HCT116 (cell line): Measurements from ENCODE around the gene DDR2. TPM values are rescaled to one million over a fixed set of nuclear protein-coding genes. Genes with fewer than 3 reads are reported as not detected.

Experiments used
- ATAC-seq: fragments of 200-7000 bp; cut with Tn5 transposase; 2 replicates; pipeline ENCODE4 v1.9.1; 2020; ENCODE audit warnings: mild to moderate bottlenecking, moderate library complexity
- BruUV-seq: library from RNA; stranded (reverse); fragments of 400-500 nt; replicated peaks from 2 replicates; lab custom pipeline; 2021; lab: Mats Ljungman, UMichigan
- CTCF ChIA-PET: fragments of 300-600 bp; sonication (Branson Sonifier 250); formaldehyde crosslinking; loops from one replicate; lab custom pipeline; 2021; ENCODE audit warnings: antibody characterized with exemption; lab: Charles Lee
- POLR2A ChIA-PET: fragments of 300-600, 350-600 bp; sonication (Branson Sonifier 250); formaldehyde crosslinking; loops from one replicate; lab custom pipeline; 2021; ENCODE audit warnings: antibody characterized with exemption; lab: Charles Lee
- RAD21 ChIA-PET, 2 experiments: fragments of 300-600 bp; sonication (Branson Sonifier 250); formaldehyde crosslinking; loops; one replicate each; lab custom pipeline; 2023; ENCODE audit warnings: low total read pairs in 2 of 2; ENCODE audit not compliant: uncharacterized antibody in 2 of 2, unreplicated experiment in 2 of 2, low non-redundant PET in 1 of 2; lab: Charles Lee
- DNase-seq: peaks from one replicate; pipeline ENCODE4 v3.0.0-alpha.2; 2010; ENCODE audit warnings: low read depth, low spot score
- H2AFZ ChIP-seq: fragments of 200-600 bp; shearing (Covaris generic), sonication (generic); 2 replicates; pipeline ENCODE4 v1.6.1; 2017; ENCODE audit warnings: low read depth, mixed run types, mixed read lengths, antibody characterized with exemption, low read length; ENCODE audit not compliant: poor library complexity, severe bottlenecking
- H3K27ac ChIP-seq: 2 replicates; pipeline ENCODE4 v1.5.1; 2012; ENCODE audit warnings: low read depth, low read length
- H3K27me3 ChIP-seq: fragments of 200-600 bp; sonication (generic); 2 replicates; pipeline ENCODE4 v1.6.1; 2016; ENCODE audit warnings: mixed run types, low read length, mixed read lengths; ENCODE audit not compliant: insufficient read depth
- H3K36me3 ChIP-seq, 2 experiments: fragments of 200-500 bp in 1 of 2; fragments of 200-600 bp in 1 of 2; sonication (Bioruptor generic) in 1 of 2; sonication (generic) in 1 of 2; 2 replicates each; pipeline versions ENCODE4 v1.5.1 to v1.6.1; 2014 to 2016; ENCODE audit warnings: low read length in 2 of 2, inconsistent platforms in 1 of 2, mixed read lengths in 1 of 2, mixed run types in 1 of 2; ENCODE audit not compliant: insufficient read depth in 2 of 2, control insufficient read depth in 1 of 2
- H3K4me1 ChIP-seq, 2 experiments: fragments of 200-600 bp in 1 of 2; sonication (generic) in 1 of 2; 2 replicates each; pipeline versions ENCODE4 v1.5.1 to v1.6.1; 2012 to 2017; ENCODE audit warnings: low read length in 2 of 2, inconsistent platforms in 1 of 2, mild to moderate bottlenecking in 1 of 2, mixed read lengths in 1 of 2, mixed run types in 1 of 2, moderate library complexity in 1 of 2; ENCODE audit not compliant: insufficient read depth in 2 of 2, control insufficient read depth in 1 of 2
- H3K4me2 ChIP-seq: fragments of 200-600 bp; sonication (generic); 2 replicates; pipeline ENCODE4 v1.6.1; 2017; ENCODE audit warnings: mixed run types, low read length, mixed read lengths
- H3K4me3 ChIP-seq, 2 experiments: fragments of 200-600 bp in 1 of 2; sonication (generic) in 1 of 2; replicated peaks in 1 of 2; 2 replicates each; pipeline ENCODE4 v1.5.1; 2011 to 2016; ENCODE audit warnings: low read length in 2 of 2, control low read depth in 1 of 2, low read depth in 1 of 2, mild to moderate bottlenecking in 1 of 2, mixed read lengths in 1 of 2, mixed run types in 1 of 2
- H3K79me2 ChIP-seq: fragments of 200-600 bp; sonication (generic); 2 replicates; pipeline ENCODE4 v1.6.1; 2017; ENCODE audit warnings: mild to moderate bottlenecking, mixed run types, low read length, moderate library complexity, mixed read lengths; ENCODE audit not compliant: insufficient read depth
- H3K9ac ChIP-seq: fragments of 200-600 bp; sonication (generic); 2 replicates; pipeline ENCODE4 v1.6.1; 2016; ENCODE audit warnings: low read length, mixed read lengths
- H3K9me2 ChIP-seq: fragments of 200-600 bp; sonication (generic), shearing (Covaris generic); 2 replicates; pipeline ENCODE4 v1.6.1; 2017; ENCODE audit warnings: mixed run types, mild to moderate bottlenecking, moderate library complexity; ENCODE audit not compliant: insufficient read depth
- H3K9me3 ChIP-seq, 2 experiments: fragments of 200-500 bp in 1 of 2; fragments of 200-600 bp in 1 of 2; sonication (Bioruptor generic) in 1 of 2; sonication (generic) in 1 of 2; 2 replicates each; pipeline ENCODE4 v1.6.1; 2014 to 2017; ENCODE audit warnings: low read length in 2 of 2, mixed read lengths in 2 of 2, inconsistent platforms in 1 of 2, low read depth in 1 of 2, mild to moderate bottlenecking in 1 of 2, mixed run types in 1 of 2, moderate library complexity in 1 of 2; ENCODE audit not compliant: control insufficient read depth in 1 of 2, insufficient read depth in 1 of 2
- H4K20me1 ChIP-seq: fragments of 200-600 bp; sonication (generic), shearing (Covaris generic); 2 replicates; pipeline ENCODE4 v1.6.1; 2017; ENCODE audit warnings: mixed run types, mild to moderate bottlenecking, moderate library complexity; ENCODE audit not compliant: insufficient read depth
- CEBPB ChIP-seq: IDR thresholded peaks from 2 replicates; pipeline ENCODE4 v1.6.1; 2012; ENCODE audit warnings: low read depth
- EGR1 ChIP-seq: IDR thresholded peaks from 2 replicates; pipeline ENCODE4 v1.6.1; 2012; ENCODE audit warnings: low read depth
- ELF1 ChIP-seq: IDR thresholded peaks from 2 replicates; pipeline ENCODE4 v1.6.1; 2012; ENCODE audit warnings: low read depth, borderline replicate concordance
- EZH2 ChIP-seq: fragments of 200-600 bp; sonication (generic); IDR thresholded peaks from 2 replicates; pipeline ENCODE4 v1.6.1; 2017; ENCODE audit warnings: antibody characterized with exemption, mixed run types
- EZH2phosphoT487 ChIP-seq: fragments of 200-600 bp; IDR thresholded peaks from 2 replicates; pipeline ENCODE4 v1.6.1; 2018; ENCODE audit warnings: antibody characterized with exemption, borderline replicate concordance
- FOSL1 ChIP-seq: IDR thresholded peaks from 2 replicates; pipeline ENCODE4 v1.6.1; 2012; ENCODE audit warnings: low read depth
- POLR2A ChIP-seq: IDR thresholded peaks from 2 replicates; pipeline ENCODE4 v1.7.0; 2011; ENCODE audit warnings: borderline replicate concordance; ENCODE audit not compliant: insufficient read depth, insufficient read length; ENCODE audit errors: extremely low read depth
- POLR2AphosphoS5 ChIP-seq: IDR thresholded peaks from 2 replicates; pipeline ENCODE4 v1.6.1; 2011; ENCODE audit warnings: mild to moderate bottlenecking, low read depth, low read length, moderate library complexity
- SIN3A ChIP-seq: IDR thresholded peaks from 2 replicates; pipeline ENCODE4 v1.6.1; 2012; ENCODE audit warnings: low read depth
- SP1 ChIP-seq: IDR thresholded peaks from 2 replicates; pipeline ENCODE4 v1.6.1; 2012; ENCODE audit warnings: low read depth
- SRF ChIP-seq: IDR thresholded peaks from 2 replicates; pipeline ENCODE4 v1.6.1; 2012; ENCODE audit warnings: low read depth
- YY1 ChIP-seq: IDR thresholded peaks from 2 replicates; pipeline ENCODE4 v1.6.1; 2011; ENCODE audit warnings: low read length, low read depth, moderate library complexity, mild to moderate bottlenecking; ENCODE audit not compliant: insufficient replicate concordance; ENCODE audit errors: extremely low read depth
- ZFX ChIP-seq: fragments of 450-650 bp; IDR thresholded peaks from 2 replicates; pipeline ENCODE4 v1.6.1; 2017
- ZNF274 ChIP-seq: fragments of 200-500 bp; sonication (Bioruptor generic); IDR thresholded peaks from 2 replicates; pipeline ENCODE4 v1.6.1; 2014; ENCODE audit warnings: mild to moderate bottlenecking, low read depth, low read length, inconsistent platforms
- intact Hi-C: fragments of 100-400 bp; cut with micrococcal nuclease; formaldehyde crosslinking; loops from 2 replicates; pipeline ENCODE4 v1.10.0; 2022
- total RNA-seq: library from RNA; stranded (reverse); gene quantifications from one replicate; pipeline ENCODE4 v1.2.1, GENCODE V29; 2021; ENCODE audit not compliant: unreplicated experiment
- TF ChIP-seq, protein P1 (sequence below): IDR thresholded peaks from 2 replicates; pipeline ENCODE4 v1.6.1; 2012
- TF ChIP-seq, protein P2 (sequence below): IDR thresholded peaks from 2 replicates; pipeline ENCODE4 v1.6.1; 2012; ENCODE audit warnings: low read depth
- TF ChIP-seq, protein P3 (sequence below): IDR thresholded peaks from 2 replicates; pipeline ENCODE4 v1.6.1; 2012
- TF ChIP-seq, protein P4 (sequence below): IDR thresholded peaks from 2 replicates; pipeline ENCODE4 v1.6.1; 2011; ENCODE audit warnings: mild to moderate bottlenecking, low read length, moderate library complexity; ENCODE audit not compliant: insufficient replicate concordance; ENCODE audit errors: extremely low read depth
- TF ChIP-seq, protein P5 (sequence below), 3 experiments: fragments of 200-600 bp in 1 of 3; sonication (generic) in 1 of 3; IDR thresholded peaks in 2 of 3; conservative IDR thresholded peaks in 1 of 3; 2 replicates each; pipeline ENCODE4 v1.5.1; 2012 to 2017; ENCODE audit warnings: low read depth in 2 of 3, low read length in 2 of 3, antibody characterized with exemption in 1 of 3, borderline replicate concordance in 1 of 3, control low read depth in 1 of 3, mild to moderate bottlenecking in 1 of 3, mixed read lengths in 1 of 3, mixed run types in 1 of 3, moderate library complexity in 1 of 3; ENCODE audit not compliant: insufficient read depth in 1 of 3

The DDR2 gene
- total RNA-seq, 1 experiment from 2014 or later = 0.84 TPM

DNA sequence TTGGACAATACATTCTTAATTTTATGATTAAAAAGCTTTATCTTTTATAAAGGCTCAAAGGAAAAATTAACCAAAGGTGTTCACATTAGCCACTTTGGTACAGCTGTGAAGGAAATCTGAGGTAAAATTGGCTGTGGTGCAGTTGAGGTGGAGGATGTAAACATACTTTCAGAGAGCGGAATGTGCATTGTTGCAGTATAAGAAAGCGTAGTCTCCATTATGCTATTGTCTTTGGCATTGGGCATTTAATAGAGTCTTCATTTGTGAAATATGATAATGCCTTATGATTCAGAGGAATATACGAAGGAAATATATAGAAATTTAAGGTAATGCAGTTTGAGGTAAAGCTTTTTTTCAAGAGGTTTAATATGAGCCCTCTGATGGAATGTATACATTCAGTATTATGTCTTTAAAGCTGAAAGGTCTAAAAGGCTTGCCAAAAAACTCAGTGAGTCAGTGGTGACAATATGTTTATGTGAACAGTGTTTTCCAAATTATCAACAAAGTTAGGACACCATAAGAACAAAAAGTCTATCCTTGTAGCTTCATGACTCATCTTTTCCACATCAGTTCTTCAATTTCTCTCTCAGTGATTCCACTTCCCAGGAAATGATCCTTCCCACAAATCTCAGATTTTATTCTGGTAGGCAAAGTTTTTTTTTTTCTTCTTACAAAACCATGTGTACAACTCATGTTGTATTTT, 26.9 kb upstream of the DDR2 start:
- no TSS peak for BruUV-seq
- Histone ChIP-seq H3K9me3 (no peaks in the 10 kb centered on the region), H3K4me1 (peaks cover 0 to 9% of the 10 kb centered on the region in 2 experiments; a peak in 3 of 4 replicates), H3K79me2 (no peaks in the 10 kb centered on the region), H2AFZ (no peak overlapping the region), H3K27ac (peak overlapping the region; percentile 35; the same call in 1 of the 2 replicates), H3K27me3 (no peaks in the 10 kb centered on the region), H3K4me3 (no peak overlapping the region), H3K9me2 (no peaks in the 10 kb centered on the region), H3K9ac (no peak overlapping the region), H4K20me1 (no peaks in the 10 kb centered on the region), H3K36me3 (0 out of 4 replicates have a peak, but pooled peaks cover 0 to 14% of the 10 kb centered on the region in 2 experiments), H3K4me2 (peak overlapping the region; percentile 40; the same call in 1 of the 2 replicates)
- POLR2A ChIA-PET = no interaction called here
- CTCF ChIA-PET = interaction anchor here (1.1 kb wide), 1 partner anchor 8 kb away, joined by 6 read pairs; no protein-coding TSS in a partner anchor
- RAD21 ChIA-PET = no interaction called here
- intact Hi-C loops = no loop called here
- DNase-seq = peak; percentile 45
- no peak for ATAC-seq
- TF ChIP-seq, protein P1, sequence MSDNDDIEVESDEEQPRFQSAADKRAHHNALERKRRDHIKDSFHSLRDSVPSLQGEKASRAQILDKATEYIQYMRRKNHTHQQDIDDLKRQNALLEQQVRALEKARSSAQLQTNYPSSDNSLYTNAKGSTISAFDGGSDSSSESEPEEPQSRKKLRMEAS = no peak
- TF ChIP-seq ZFX (no peak), ELF1 (no peak), YY1 (no peak), FOSL1 (peak; percentile 86), SIN3A (no peak), CEBPB (peak; percentile 24; the same call in 1 of the 2 replicates), EZH2 (no peak), EGR1 (peak; percentile 23; the same call in 1 of the 2 replicates), POLR2A (no peak), SP1 (peak; percentile 66), POLR2AphosphoS5 (no peak), SRF (no peak), EZH2phosphoT487 (no peak), ZNF274 (no peak)
- TF ChIP-seq, protein P2, sequence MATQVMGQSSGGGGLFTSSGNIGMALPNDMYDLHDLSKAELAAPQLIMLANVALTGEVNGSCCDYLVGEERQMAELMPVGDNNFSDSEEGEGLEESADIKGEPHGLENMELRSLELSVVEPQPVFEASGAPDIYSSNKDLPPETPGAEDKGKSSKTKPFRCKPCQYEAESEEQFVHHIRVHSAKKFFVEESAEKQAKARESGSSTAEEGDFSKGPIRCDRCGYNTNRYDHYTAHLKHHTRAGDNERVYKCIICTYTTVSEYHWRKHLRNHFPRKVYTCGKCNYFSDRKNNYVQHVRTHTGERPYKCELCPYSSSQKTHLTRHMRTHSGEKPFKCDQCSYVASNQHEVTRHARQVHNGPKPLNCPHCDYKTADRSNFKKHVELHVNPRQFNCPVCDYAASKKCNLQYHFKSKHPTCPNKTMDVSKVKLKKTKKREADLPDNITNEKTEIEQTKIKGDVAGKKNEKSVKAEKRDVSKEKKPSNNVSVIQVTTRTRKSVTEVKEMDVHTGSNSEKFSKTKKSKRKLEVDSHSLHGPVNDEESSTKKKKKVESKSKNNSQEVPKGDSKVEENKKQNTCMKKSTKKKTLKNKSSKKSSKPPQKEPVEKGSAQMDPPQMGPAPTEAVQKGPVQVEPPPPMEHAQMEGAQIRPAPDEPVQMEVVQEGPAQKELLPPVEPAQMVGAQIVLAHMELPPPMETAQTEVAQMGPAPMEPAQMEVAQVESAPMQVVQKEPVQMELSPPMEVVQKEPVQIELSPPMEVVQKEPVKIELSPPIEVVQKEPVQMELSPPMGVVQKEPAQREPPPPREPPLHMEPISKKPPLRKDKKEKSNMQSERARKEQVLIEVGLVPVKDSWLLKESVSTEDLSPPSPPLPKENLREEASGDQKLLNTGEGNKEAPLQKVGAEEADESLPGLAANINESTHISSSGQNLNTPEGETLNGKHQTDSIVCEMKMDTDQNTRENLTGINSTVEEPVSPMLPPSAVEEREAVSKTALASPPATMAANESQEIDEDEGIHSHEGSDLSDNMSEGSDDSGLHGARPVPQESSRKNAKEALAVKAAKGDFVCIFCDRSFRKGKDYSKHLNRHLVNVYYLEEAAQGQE = no peak
- TF ChIP-seq, protein P3, sequence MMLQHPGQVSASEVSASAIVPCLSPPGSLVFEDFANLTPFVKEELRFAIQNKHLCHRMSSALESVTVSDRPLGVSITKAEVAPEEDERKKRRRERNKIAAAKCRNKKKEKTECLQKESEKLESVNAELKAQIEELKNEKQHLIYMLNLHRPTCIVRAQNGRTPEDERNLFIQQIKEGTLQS = 0 out of 2 replicates have a peak, but pooled peaks have one; percentile 14
- TF ChIP-seq, protein P4, sequence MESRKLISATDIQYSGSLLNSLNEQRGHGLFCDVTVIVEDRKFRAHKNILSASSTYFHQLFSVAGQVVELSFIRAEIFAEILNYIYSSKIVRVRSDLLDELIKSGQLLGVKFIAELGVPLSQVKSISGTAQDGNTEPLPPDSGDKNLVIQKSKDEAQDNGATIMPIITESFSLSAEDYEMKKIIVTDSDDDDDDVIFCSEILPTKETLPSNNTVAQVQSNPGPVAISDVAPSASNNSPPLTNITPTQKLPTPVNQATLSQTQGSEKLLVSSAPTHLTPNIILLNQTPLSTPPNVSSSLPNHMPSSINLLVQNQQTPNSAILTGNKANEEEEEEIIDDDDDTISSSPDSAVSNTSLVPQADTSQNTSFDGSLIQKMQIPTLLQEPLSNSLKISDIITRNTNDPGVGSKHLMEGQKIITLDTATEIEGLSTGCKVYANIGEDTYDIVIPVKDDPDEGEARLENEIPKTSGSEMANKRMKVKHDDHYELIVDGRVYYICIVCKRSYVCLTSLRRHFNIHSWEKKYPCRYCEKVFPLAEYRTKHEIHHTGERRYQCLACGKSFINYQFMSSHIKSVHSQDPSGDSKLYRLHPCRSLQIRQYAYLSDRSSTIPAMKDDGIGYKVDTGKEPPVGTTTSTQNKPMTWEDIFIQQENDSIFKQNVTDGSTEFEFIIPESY = no peak
- TF ChIP-seq, protein P5, sequence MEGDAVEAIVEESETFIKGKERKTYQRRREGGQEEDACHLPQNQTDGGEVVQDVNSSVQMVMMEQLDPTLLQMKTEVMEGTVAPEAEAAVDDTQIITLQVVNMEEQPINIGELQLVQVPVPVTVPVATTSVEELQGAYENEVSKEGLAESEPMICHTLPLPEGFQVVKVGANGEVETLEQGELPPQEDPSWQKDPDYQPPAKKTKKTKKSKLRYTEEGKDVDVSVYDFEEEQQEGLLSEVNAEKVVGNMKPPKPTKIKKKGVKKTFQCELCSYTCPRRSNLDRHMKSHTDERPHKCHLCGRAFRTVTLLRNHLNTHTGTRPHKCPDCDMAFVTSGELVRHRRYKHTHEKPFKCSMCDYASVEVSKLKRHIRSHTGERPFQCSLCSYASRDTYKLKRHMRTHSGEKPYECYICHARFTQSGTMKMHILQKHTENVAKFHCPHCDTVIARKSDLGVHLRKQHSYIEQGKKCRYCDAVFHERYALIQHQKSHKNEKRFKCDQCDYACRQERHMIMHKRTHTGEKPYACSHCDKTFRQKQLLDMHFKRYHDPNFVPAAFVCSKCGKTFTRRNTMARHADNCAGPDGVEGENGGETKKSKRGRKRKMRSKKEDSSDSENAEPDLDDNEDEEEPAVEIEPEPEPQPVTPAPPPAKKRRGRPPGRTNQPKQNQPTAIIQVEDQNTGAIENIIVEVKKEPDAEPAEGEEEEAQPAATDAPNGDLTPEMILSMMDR (IDR thresholded peaks at IDR 0.05 in 2 of 3, conservative IDR thresholded peaks at IDR 0.05 in 1 of 3; ENCODE audit: borderline replicate concordance in 1 of 3, insufficient read depth in 1 of 3, low read depth in 2 of 3, low read length in 2 of 3) = no peak
